GM18870 (cell line): Measurements from ENCODE around the gene RAD52.
"Not testable (repeated sequence)": the region's sequence is repeated elsewhere in the genome, so short reads cannot be mapped to it uniquely, and the experiment has no call there.

Experiments used
- ATAC-seq: cut with Tn5 transposase; IDR thresholded peaks from one replicate; pipeline ENCODE4 v1.9.1; 2021; ENCODE audit warnings: moderate library complexity; ENCODE audit not compliant: unreplicated experiment

RAD52 gene

DNA sequence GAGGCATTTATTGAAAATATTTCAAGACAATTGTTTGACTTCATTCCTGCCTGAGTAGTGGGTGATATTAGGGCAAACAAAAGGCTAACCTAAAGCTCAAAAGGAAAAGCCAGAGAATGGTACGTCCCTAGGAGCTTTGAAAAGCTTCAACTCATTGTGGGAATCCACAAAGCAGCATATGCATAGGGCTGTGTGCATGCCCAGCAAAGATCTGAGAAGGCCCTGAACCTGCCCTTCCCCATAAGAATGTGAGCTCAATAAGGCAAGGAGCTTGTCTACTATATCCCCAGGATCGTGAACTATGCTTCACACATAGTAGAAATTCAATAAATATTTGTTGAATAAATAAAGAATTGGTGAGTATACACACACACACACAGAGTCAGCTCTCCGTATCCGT, 19.1 kb upstream of the RAD52 start:
- ATAC-seq, result no peak

- ATAC-seq, result no peak
These were observed 18.1 kb upstream of the RAD52 start for GRCh38 chr12:967641-968040.

GRCh38 chr12:966724-967123, 17.2 kb upstream of the RAD52 start:
- ATAC-seq, result no peak

DNA sequence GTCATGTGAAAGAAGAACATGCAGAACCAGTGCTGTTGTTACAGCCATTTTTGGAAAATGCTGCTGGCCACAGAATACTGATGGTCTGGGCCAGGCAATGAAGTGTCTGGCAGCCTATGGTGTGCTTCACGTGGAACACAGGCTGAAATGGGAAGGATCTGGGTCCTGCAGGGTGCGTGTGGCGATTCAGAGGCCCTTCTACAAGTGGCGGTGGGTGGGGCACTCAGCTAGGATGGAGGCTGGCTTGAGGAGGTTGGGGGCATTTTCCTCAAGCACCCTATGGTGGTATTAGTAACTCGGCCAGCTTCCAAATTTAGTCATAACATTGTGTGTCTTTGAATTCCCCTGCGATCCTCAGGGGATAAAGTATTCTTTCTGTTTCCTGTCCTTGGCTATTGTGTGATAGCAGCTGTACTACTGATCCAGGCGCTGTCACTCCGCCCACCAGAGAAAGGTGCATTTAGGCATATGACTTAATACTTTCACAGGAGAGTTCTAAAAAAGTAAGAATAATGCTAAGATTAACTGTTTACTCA, 9.2 kb upstream of the RAD52 start:
- ATAC-seq, result no peak

DNA sequence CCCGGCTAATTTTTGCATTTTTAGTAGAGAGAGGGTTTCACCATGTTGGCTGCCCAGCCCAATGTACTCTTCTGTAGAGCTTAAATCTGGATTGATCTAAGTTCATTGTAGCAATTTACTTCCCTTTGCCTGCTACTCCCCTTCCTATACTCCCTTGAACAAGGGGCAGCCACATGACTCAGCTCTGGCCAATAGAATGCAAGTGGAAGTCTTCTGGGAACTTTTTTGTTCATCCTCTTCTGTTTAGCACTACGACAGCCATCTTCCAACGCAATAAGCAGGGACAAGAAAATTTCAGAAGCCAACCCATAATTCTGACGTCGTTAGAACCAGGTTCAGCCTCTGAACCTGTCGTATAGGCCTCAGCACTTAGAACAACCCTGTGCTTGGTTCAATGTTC, 6.4 kb upstream of the RAD52 start:
- ATAC-seq, result no peak

DNA sequence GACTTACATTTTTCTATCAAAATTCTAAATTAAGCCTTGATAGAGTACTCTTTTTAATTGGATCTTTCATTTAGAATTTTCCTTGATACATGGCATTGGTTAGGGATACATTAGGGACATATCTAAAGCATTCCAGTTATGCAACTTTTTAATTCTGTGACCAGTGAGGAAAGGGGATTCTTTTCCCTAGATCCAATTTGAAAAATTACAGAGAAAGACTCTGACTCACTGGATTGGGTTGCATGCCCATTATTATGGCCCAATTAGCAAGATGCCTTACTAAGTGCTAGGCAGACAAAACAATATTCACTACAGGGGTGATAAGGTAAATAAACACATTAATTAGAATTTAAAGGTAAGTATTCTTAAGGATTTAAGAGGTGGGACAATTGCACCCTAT, 5.2 kb upstream of the RAD52 start:
- ATAC-seq, result no peak

GRCh38 chr12:953776-954175, 4.3 kb upstream of the RAD52 start:
- ATAC-seq, result no peak

- no peak for ATAC-seq
These were observed 1.7 kb upstream of the RAD52 start for GRCh38 chr12:951176-951575.

- no peak for ATAC-seq
These were observed 1.3 kb downstream of the RAD52 start for GRCh38 chr12:948238-948637.

DNA sequence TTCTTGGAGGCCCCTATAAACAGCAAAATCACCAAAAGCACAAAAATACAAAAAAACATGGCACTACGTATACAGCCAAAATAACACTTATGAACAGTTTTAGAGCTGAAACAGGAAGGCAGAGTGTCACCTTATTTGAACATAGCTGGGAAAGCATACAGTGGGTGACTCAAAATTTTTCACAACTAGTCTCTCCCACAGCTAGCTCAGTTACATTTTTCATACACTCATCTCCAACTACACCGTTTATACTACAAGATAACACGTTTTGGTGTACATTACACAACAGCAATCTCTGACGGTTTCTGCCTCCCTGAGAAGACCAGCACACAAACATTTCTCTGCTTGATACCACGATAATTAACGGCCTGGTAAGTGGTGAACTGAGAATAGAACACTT, 2.9 kb downstream of the RAD52 start:
- no peak for ATAC-seq

GRCh38 chr12:946212-946611, 3.3 kb downstream of the RAD52 start:
- ATAC-seq, result no peak

- no peak for ATAC-seq
These were observed 5.3 kb downstream of the RAD52 start for GRCh38 chr12:944211-944610.

GRCh38 chr12:943051-943450, 6.4 kb downstream of the RAD52 start:
- no peak for ATAC-seq

GRCh38 chr12:938810-939209, 10.7 kb downstream of the RAD52 start:
- no peak for ATAC-seq

DNA sequence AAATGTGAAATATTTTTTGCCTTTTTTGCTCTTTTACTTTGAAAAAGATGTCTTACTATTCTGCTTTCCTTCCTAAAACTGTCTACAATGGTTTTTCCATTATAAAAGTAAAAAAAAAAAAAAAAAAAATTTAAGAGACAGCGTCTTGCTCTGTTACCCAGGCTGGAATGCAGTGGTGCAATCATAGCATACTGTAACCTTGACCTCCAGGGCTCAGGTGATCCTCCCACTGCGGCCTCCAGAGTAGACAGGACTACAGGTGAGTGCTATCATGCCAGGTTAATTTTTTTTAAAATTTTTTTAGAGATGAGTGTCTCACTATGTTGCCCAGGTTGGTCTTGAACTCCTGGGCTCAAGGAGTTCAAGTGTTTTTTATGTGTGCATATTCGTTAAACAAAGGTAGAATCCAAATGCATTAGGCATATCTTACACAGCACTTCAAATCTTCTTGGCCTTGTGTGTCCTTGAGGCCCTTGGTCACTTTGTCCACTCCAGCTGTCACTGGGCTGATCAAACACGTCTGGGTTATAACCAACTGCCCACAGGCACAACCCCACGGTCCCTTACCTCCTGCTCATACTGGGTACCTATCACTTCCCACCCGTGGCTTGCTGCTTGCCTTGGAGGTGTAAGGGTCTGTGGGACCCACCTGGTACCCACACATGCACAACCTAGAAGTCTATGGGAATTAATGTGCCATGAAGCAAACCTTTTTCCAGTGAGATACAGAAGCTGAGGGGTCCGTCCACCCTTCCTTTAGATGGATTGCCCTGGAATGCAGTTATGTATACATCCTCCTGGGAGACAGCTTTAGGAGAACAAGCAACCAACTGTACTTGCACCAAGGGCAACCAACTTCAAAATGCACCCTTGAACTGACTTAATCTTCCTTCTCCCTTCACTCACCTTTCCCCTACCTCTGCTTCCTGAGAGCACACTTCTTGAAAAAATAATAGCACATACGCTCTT, 12.8 kb downstream of the RAD52 start:
- no peak for ATAC-seq

DNA sequence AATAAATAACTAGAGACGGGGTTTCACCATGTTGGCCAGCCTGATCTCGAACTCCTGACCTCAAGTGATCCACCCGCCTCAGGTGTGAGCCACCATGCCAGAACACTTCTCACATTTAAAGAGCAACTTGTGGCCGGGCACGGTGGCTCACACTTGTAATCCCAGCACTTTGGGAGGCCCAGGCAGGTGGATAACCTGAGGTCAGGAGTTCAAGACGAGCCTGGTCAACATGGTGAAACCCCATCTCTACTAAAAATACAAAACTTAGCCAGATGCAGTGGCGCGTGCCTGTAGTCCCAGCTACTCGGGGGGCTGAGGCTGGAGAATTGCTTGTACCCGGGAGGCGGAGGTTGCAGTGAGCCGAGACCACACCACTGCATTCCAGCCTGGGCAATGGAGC, 13.6 kb downstream of the RAD52 start:
- not testable (repeated sequence) for ATAC-seq

GRCh38 chr12:931591-931990, 17.9 kb downstream of the RAD52 start:
- no peak for ATAC-seq

DNA sequence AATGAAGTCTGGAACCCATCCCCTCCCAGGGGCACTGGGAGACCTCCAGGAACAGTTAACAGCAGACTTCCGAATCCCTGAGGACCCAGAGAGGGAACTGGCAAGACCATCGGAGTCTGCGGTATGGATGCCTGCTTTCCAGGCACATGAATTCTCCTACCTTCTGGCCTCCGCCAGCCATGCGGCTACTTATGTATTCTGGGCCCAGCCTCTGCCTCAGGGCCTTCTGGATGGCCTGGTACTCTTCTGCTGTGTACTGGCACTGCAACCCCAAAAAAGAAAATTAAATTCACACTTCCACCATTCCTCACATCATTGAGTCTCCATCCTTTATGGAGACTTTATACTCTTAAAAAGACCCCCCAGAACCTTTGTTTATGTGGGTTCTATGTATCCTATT, 18.4 kb downstream of the RAD52 start:
- no peak for ATAC-seq

GRCh38 chr12:926641-927040, 22.9 kb downstream of the RAD52 start:
- ATAC-seq, result no peak

DNA sequence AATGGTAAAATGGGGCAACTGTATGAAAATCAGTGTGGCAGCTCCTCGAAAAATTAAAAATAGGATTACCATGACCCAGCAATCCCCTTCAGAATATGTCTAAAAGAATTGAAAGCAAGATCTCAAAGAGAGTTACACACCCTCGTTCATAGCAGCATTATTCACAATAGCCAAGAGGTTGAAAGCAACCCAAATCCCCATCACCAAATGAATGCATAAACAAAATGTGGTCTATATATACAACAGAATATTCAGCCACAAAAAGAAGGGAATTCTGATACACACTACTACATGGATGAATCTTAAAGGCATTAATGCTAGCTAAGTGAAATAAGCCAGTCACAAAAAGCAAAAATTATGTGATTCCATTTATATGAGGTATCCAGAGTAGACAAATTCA, 27.2 kb downstream of the RAD52 start:
- ATAC-seq, result no peak

GRCh38 chr12:920676-921075, 28.8 kb downstream of the RAD52 start:
- ATAC-seq, result no peak

- ATAC-seq, result no peak
These were observed 32.6 kb downstream of the RAD52 start for GRCh38 chr12:916712-917445.
